AML-193 (cell line): ENCODE measurements around the gene PEPD.

Experiments used
- DNase-seq, 2 experiments: peaks; one replicate each; lab custom pipeline; 2025; lab: John Stamatoyannopoulos, UW

Gene PEPD

GRCh38 chr19:33546656-33547055 is 25.1 kb upstream of the PEPD start:
- DNase-seq: no peak

- DNase-seq: no peak
Measured at GRCh38 chr19:33545217-33545981, 23.8 kb upstream of the PEPD start.

DNA sequence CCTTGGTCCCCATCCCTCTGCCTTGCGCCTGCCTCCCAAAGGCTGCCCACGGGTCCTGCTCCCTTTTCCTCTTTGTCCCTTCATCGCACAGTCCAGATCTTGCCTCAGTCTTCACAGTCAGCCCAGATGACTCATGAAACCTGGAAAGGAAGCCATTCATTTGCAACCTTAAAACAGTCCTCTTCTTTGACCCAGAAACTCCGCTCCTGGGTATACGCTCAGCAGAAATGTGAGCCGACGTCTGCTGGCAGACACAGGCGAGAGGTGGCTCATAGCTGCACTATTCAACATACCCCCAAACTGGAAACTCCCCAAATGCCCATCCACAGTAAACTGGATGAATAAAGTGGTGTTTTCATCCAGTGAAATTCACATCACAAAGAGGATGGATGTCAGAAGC is 13.6 kb upstream of the PEPD start:
- DNase-seq: no peak

DNA sequence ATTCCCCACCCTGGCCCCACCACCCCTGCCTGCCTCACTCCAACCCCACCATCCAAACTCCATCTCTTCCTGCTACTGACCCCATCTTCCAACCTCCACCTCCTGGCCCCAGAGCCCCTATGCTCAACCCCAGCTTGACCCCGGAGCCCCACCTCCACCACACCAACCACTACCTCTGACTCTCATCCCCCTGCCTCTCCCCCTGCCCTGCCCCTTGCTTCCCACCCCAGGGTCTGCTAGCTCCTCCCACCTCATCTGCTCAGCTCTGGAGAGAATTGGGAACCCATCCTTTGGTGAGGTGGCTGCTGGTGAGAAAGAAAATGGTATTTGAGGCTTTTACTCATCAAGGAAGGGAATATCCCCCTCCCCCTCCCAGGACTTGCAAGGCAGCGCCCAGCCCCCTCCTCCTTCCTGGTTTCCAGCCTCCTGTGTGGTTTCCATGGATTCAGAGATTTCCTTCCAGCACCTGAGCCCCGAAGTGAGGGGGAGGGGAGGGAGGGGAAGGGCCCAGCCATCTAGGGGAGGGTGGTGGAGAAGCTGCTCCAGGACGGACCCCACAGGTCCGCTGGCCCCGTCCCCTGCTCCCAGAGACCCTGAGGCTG is 11.4 kb upstream of the PEPD start:
- no peak for DNase-seq

DNA sequence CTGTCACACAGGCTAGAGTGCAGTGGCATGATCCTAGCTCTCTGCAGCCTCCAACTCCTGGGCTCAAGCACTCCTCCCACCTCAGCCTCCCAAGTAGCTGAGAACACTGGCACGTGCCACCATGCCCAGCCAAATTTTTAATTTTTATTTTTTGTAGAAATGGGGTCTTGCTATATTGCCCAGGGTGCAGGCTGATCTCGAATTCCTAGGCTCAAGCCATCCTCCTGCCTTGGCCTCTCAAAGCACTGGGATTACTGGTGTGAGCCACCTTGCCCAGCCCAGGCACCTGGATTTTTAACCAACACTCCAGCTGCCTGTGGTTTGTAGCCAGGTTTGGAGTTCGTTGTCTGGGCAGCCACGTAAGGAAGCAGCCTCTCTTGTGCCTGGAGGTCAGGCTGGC is 9.3 kb upstream of the PEPD start:
- DNase-seq: no peak

DNA sequence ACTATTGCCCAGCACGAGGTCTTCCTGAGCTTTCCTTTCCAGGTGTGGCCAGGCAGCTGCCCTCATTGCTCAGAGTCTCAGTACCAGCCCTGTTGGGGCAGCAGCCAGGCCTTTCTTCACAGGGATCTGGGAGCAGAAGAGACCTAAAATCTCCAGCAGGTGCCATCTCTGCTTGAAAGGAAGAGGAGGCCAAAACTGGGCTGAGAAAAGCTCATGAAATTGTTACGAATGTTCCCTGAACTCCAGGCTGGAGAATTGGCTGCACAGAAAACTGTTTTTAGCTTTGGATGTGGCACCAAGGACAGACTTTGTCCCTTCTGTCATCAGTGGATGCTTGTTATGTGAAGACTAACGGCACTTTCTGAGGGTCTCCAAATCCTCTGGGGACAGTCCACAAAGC is 8.7 kb upstream of the PEPD start:
- no peak for DNase-seq

- no peak for DNase-seq
Measured at GRCh38 chr19:33529094-33529676, 7.6 kb upstream of the PEPD start.

DNA sequence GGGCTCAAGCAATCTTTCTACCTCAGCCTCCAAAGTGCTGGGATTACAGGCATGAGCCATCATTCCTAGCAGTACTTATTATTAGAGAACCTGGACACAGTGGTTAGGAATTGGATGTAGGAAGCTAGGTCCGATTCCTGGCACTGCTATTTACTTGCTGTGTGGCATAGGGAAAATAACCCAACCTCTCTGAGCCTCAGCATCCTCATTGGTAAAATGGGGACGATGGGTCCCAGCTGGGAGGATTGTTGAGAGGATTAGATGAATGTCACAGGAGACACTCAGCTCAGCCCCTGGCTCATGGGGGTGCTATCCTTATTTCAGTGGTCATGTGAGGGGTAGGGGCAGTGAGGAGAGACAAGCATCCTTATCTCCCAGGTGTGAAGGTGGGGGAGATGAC is 6.8 kb upstream of the PEPD start:
- DNase-seq: no peak

- DNase-seq: no peak
Measured at GRCh38 chr19:33527125-33527524, 5.5 kb upstream of the PEPD start.

GRCh38 chr19:33524024-33524664 is 2.6 kb upstream of the PEPD start:
- DNase-seq: no peak

GRCh38 chr19:33523167-33523566 is 1.6 kb upstream of the PEPD start:
- no peak for DNase-seq

- DNase-seq: no peak
Measured at GRCh38 chr19:33522371-33522662, 726 bp upstream of the PEPD start.

GRCh38 chr19:33520844-33521479 is 629 bp downstream of the PEPD start:
- DNase-seq: no peak

- DNase-seq: no peak
Measured at GRCh38 chr19:33520048-33520643, 1.4 kb downstream of the PEPD start.

GRCh38 chr19:33519416-33519815 is 2.2 kb downstream of the PEPD start:
- DNase-seq: no peak

DNA sequence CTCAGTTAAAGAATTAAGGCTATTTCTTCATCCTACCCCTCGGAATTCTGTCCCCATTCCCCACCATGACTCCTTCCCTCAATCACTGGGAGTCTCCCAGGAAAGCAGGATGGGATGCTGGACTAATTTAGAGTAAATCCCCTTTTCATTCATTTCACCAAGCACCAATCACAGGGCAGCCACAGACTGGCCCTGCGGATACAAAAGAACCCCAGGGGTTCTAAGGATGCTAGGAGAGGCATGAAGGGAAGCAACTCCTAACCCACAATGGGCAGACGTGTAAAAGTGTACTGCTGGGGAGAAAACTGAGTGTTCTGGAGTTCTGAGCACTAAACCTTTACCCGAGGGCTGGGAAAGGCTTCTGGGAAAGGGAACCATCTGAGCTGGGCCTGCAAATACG is 3.0 kb downstream of the PEPD start:
- DNase-seq: no peak

GRCh38 chr19:33517922-33518321 is 3.7 kb downstream of the PEPD start:
- DNase-seq: no peak

- DNase-seq: no peak
Measured at GRCh38 chr19:33515921-33516320, 5.7 kb downstream of the PEPD start.

DNA sequence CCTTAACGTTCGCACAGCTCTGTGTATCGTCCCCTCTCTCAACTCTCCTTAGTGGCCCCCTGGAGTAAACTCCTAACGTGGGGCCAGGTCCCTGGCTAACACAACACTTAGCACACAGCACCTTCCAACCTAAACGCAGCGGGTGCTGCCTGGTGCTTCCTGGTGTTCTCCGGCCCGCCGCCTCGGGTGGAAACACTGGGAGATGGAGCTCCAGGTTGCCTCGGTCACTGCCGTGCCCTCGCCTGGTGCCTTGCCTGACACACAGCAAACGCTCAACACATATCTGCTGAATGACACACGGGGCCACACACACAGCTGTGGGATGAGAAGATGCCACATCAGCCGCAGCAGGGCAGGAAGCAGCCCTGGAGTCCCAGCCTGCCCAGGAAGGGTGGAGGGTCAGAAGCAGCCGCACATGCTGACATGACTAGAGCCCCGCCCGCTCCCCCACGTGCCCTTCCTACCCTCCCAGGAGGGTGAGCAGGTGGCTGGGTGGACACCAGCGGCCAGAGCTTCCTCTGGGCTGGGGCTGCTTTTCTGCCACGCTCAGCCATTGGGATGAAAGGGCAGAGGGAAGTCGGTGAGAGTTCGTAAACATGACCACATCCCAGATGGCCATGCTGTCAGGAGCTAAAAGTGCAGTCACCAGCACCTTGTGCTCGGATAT is 6.6 kb downstream of the PEPD start:
- no peak for DNase-seq

- no peak for DNase-seq
Measured at GRCh38 chr19:33513424-33513823, 8.2 kb downstream of the PEPD start.

DNA sequence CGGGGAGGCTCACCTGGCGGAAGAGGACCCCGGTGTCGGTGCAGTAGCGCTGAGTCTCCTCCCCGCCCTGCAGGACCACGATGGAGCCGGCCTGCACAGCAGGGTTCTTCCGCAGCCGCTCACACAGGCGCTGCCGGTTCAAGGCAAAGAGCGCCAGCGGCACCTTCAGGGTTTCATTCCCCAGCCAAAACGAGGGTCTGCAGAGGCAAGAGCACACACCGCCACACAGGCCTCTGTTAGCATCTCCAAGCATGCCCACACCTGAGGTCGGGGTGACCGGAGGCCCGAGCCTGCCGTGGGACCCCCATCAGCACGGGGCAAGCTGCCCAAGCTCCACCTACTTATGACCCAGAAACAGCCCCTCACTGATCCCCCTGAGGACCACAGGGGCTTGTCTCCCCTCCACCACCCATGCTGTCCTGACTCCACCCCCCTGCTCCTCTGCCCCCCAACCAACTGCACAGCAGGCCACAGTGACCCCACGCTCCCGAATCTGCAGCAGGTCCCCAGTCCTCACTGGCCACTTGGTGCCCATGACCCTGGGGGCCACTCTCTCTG is 8.9 kb downstream of the PEPD start:
- no peak for DNase-seq

GRCh38 chr19:33512021-33512420 is 9.6 kb downstream of the PEPD start:
- DNase-seq: no peak
